ENCODE data around the gene SOX6.

DNA sequence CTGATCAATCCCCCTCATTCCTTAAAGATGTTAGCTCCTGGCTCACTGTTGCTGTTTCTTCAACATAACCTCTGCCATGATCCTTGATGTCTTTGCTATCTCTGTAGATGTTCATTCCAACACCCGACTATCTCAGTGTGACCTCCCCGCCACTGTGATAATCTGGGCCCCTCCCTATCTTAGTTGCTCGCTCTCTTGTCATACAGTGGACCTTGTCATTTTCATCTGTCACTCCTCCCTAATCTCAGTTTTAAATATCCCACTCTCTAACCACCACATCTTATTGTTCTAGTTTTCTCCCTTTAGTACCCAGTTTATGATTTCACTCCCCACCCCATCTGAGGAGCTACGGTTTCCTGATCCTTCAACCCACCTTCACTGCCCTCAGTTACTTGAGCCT, 379.2 kb downstream of the SOX6 start:
- TF ChIP-seq, protein P1, sequence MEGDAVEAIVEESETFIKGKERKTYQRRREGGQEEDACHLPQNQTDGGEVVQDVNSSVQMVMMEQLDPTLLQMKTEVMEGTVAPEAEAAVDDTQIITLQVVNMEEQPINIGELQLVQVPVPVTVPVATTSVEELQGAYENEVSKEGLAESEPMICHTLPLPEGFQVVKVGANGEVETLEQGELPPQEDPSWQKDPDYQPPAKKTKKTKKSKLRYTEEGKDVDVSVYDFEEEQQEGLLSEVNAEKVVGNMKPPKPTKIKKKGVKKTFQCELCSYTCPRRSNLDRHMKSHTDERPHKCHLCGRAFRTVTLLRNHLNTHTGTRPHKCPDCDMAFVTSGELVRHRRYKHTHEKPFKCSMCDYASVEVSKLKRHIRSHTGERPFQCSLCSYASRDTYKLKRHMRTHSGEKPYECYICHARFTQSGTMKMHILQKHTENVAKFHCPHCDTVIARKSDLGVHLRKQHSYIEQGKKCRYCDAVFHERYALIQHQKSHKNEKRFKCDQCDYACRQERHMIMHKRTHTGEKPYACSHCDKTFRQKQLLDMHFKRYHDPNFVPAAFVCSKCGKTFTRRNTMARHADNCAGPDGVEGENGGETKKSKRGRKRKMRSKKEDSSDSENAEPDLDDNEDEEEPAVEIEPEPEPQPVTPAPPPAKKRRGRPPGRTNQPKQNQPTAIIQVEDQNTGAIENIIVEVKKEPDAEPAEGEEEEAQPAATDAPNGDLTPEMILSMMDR (IDR thresholded peaks at IDR 0.05), result no peak
- no peak for TF ChIP-seq EZH2phosphoT487 (IDR thresholded peaks at IDR 0.05)
- no peak for TF ChIP-seq EZH2 (IDR thresholded peaks at IDR 0.05)
